HG02981 (cell line): ENCODE data around the gene KANK4.
"Not testable (repeated sequence)": the region's sequence is repeated elsewhere in the genome, so short reads cannot be mapped to it uniquely, and the experiment has no call there.

ENCODE experiments used
- ATAC-seq: cut with Tn5 transposase; IDR thresholded peaks from one replicate; pipeline ENCODE4 v1.9.1; 2021; ENCODE audit warnings: mild to moderate bottlenecking, moderate library complexity; ENCODE audit not compliant: unreplicated experiment

KANK4 gene

GRCh38 chr1:62240651-62241370, 78.4 kb downstream of the KANK4 start:
- ATAC-seq: no peak

DNA sequence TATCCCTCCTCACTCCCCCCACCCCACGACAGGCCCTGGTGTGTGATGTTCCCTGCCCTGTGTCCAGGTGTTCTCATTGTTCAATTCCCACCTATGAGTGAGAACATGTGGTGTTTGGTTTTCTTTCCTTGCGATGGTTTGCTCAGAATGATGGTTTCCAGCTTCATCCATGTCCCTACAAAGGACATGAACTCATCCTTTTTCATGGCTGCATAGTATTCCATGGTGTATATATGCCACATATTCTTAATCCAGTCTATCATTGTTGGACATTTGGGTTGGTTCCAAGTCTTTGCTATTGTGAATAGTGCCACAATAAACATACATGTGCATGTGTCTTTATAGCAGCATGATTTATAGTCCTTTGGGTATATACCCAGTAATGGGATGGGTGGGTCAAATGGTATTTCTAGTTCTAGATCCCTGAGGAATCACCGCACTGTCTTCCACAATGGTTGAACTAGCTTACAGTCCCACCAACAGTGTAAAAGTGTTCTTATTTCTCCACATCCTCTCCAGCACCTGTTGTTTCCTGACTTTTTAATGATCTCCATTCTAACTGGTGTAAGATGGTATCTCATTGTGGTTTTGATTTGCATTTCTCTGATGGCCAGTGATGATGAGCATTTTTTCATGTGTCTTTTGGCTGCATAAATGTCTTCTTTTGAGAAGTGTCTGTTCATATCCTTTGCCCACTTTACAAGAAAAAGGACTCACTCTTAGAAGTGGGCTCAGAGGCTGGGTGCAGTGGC, 79.4 kb downstream of the KANK4 start:
- not testable (repeated sequence) for ATAC-seq

DNA sequence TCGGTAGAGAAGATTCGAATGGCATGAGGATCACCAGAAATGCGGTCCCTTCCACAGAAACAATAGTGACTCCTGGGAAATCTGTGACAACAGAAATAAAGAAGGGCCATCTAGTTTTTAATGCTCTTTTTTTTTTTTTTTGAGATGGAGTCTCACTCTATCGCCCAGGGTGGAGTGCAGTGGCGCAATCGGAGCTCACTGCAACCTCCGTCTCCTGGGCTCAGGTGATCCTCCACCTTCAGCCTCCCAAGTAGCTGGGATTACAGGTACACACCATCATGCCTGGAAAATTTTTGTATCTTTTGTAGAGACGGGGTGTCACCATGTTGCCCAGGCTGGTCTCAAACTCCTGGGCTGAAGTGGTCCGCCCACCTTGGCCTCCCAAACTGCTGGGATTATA, 80.7 kb downstream of the KANK4 start:
- ATAC-seq: no peak

- ATAC-seq: no peak
These were observed 81.3 kb downstream of the KANK4 start for GRCh38 chr1:62237950-62238374.

DNA sequence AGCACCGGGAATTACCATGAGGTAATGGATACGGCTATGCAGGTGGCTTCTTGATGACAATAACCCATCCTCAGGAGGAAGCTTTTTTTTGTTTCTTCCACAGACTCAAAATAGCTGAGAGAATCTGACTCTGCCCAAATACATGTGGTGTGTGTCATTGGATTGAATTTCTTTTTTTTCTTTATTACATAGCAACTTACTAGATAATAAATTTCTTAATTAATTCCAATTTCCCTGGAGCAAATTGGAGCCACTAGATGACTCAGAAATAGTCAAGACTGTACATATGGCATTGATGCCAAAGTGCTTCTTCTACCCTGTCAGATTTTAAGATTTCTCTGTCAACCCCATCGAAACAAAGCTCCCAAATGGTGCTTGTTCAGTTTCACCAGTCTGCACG, 81.9 kb downstream of the KANK4 start:
- no peak for ATAC-seq

DNA sequence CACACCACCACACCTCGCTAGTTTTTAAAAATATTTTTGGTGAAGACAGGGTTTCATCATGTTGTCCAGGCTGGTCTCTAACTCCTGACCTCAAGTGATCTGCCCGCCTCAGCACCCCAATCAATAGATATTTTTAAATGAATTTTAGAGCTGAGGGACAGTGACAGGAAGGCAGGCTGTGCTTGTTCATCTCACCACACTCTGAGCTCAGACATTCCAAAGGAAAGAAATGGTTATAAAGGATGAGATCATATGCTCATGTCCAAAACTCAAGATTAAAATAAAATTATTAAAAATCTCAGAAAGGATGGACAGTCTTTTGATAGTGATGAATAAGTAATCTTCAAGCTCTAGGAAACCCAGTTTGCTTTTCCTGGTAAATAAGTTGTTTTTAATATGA, 83.7 kb downstream of the KANK4 start:
- no peak for ATAC-seq

- no peak for ATAC-seq
These were observed 84.5 kb downstream of the KANK4 start for GRCh38 chr1:62234688-62235087.

DNA sequence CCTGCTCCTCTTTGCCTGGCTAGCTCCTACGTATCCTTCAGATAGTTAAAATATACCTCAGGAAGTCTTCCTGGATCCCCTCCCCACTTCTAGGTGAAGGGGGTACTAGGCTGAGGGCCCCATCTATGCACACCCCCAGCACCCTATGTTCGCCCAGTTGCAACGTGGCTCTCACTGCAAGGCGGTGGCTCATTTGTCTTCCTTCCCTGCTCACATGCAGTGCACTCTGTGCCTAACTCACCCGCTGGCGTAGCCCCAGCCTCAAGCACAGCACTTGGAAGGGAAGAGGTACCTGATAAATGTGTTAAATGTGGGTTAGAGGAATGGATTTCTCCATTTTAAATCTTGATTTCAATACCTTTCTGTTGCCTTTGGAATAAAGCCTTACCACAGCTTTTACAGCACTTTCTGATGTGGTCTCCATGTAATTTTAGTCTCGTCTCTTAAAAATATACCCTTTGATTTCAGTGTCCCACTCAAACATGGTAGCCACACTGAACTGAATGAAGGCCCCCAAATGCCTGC, 85.2 kb downstream of the KANK4 start:
- ATAC-seq: no peak

DNA sequence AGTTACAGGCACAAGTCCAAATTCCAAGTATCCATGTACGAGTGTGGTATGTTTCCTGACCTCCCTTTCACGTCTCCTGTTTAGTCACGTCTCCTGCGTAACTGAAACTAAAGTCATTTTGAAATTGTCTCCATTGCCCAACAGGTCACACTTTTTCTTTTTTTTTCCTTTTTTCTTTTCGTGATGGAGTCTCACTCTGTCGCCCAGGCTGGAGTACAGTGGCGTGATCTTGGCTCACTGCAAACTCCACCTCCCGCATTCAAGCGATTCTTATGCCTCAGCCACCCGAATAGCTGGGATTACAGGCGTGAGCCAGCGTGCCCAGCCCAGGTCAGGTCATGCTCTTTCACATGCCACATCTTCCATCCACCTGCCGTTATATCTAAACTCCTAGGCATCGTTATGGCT, 86.4 kb downstream of the KANK4 start:
- no peak for ATAC-seq

- no peak for ATAC-seq
These were observed 88.5 kb downstream of the KANK4 start for GRCh38 chr1:62230718-62231117.

GRCh38 chr1:62229932-62230331, 89.3 kb downstream of the KANK4 start:
- ATAC-seq: no peak

- ATAC-seq: no peak
These were observed 89.8 kb downstream of the KANK4 start for GRCh38 chr1:62229468-62229867.

GRCh38 chr1:62228883-62229187, 90.4 kb downstream of the KANK4 start:
- ATAC-seq: no peak

DNA sequence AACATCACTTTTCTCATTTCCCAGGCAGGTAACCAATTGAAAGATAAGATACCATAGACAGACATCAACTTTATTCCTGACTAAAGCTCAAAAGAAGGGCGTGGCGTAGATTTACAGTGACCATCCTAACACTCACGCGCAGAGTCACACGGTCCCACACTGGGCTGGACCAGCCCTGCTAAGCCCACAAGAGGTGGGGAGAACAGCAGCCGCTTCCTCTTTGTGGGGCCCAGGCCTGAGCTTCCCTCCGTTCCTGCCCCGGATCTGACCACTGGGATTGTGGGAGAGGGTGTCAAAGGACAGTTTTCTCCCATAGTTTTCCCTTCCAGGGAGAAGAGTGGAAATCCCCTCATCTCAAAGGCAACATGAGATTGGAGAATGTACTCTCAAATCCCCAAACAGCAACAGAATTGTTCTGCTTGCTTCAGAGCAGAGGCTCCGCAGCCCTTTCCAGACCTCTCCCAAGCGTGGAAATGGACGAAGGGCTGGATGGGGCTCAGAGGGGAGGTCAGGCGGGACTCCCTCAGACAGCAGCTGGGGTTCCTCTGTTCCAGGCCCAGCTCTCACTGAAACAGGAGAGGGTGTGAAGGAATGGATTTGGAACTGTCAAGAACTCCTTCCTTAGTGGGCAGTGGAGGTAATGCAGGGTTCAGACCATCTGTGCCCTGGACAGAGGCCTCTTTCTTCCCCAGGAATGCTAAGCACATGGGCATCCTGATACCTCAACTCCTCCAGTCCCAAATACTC, 90.9 kb downstream of the KANK4 start:
- no peak for ATAC-seq

GRCh38 chr1:62227496-62227895, 91.7 kb downstream of the KANK4 start:
- no peak for ATAC-seq

DNA sequence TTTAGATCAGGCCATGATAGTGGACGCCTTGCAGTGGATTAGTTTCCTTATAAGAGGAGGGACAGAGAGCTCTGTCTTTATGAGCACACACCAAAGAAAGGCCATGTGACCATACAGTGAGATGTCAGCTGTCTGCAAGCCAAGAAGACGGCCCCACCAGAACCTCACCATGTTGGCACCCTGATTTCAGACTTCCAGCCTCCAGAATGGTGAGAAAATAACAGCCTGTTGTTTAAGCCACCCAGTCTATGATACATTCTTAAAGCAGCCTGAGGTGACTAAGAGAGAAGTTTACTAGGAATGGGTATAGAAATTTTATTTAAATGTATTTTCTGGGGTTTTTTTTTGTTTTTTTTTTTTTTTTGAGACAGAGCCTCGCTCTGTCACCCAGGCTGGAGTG, 95.1 kb downstream of the KANK4 start:
- no peak for ATAC-seq

DNA sequence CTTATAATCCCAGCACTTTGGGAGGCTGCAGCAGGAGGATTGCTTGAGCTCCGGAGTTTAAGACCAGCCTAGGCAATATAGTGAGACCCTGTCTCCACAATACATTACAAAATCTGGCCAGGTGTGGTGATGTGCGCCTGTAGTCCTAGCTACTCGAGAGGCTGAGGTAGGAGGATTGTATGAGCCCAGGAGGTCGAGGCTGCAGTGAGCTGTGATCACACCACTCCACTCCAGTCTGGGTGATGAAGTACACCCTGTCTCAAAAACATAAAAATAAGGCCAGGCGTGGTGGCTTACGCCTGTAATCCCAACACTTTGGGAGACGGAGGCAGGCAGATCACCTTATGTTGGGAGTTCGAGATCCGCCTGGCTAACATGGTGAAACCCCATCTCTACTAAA, 96.9 kb downstream of the KANK4 start:
- ATAC-seq: no peak

DNA sequence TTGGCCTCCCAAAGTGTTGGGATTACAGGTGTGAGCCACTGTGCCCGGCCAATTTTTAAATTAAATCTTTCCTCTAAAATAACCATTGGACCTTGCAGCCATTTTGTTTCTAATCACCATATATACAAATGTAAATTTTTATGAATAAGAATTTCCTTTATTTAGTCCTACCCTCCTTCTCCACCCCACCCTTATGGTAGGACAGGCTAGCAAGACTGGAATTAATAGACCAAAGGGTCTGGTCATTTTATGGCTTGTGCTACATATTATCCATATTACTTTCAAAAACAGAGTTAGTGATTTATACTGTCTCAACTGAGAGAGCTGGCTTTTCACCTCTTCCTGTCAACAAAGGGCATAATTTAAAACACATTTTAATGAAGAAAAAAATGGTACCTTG, 98.1 kb downstream of the KANK4 start:
- no peak for ATAC-seq

- ATAC-seq: not testable (repeated sequence)
These were observed 98.8 kb downstream of the KANK4 start for GRCh38 chr1:62220456-62220855.

DNA sequence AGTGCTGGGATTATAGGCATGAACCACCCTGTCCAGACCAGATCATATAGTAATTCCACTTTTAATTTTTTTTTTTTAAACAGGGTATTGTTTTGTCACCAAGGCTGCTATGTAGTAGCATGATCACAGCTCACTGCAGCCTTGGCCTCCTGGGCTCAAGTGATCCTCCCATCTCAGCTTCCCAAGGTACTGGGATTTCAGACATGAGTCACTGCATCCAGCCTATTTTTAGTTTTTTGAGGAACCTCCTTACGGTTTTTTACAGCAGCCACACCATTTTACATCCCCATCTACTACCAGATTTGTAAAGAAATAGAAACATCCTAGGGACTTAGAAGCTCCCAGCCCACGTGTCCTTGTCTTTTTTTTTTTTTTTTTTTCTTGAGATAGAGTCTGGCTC, 100.6 kb downstream of the KANK4 start:
- ATAC-seq: no peak

- no peak for ATAC-seq
These were observed 105.9 kb downstream of the KANK4 start for GRCh38 chr1:62213075-62213914.
